Keratinocyte (primary cell): Measurements from ENCODE around the gene PRSS50. TPM values are rescaled to one million over a fixed set of nuclear protein-coding genes. Genes with fewer than 3 reads are reported as not detected.

Source experiments
- DNase-seq: peaks from one replicate; pipeline ENCODE4 v3.0.0-alpha.2; 2011; ENCODE audit warnings: low read depth, missing footprints, low spot score
- FAIRE-seq: peaks from 2 replicates; lab custom pipeline; 2011; peaks lifted over from hg19 to GRCh38; lab: Jason Lieb, UNC
- H2AFZ ChIP-seq: 2 replicates; pipeline ENCODE4 v1.6.0; 2012; ENCODE audit warnings: low read length, control low read depth, inconsistent platforms; ENCODE audit not compliant: control insufficient read depth
- H3K27ac ChIP-seq: 2 replicates; pipeline ENCODE4 v1.5.1; 2011; ENCODE audit warnings: low read length; ENCODE audit not compliant: control insufficient read depth, insufficient read depth
- H3K27me3 ChIP-seq: 3 replicates; pipeline ENCODE4 v1.6.0; 2011; ENCODE audit warnings: low read length; ENCODE audit not compliant: control insufficient read depth, insufficient read depth; ENCODE audit errors: extremely low read depth
- H3K36me3 ChIP-seq, 2 experiments: 2 replicates in 1 of 2; 3 replicates in 1 of 2; pipeline ENCODE4 v1.5.1; 2011; ENCODE audit warnings: low read length in 2 of 2, mild to moderate bottlenecking in 1 of 2; ENCODE audit not compliant: control insufficient read depth in 2 of 2, insufficient read depth in 2 of 2; ENCODE audit errors: extremely low read depth in 1 of 2
- H3K4me1 ChIP-seq: 3 replicates; pipeline ENCODE4 v1.5.1; 2011; ENCODE audit warnings: low read length; ENCODE audit not compliant: control insufficient read depth, insufficient read depth; ENCODE audit errors: extremely low read depth
- H3K4me2 ChIP-seq: 3 replicates; pipeline ENCODE4 v1.6.0; 2011; ENCODE audit warnings: low read depth, low read length; ENCODE audit not compliant: control insufficient read depth, insufficient read depth; ENCODE audit errors: extremely low read depth
- H3K4me3 ChIP-seq, 3 experiments: fragments of 200-600 bp in 1 of 3; sonication (generic) in 1 of 3; 2 replicates in 2 of 3; 3 replicates in 1 of 3; pipeline ENCODE4 v1.5.1; 2011 to 2016; ENCODE audit warnings: low read length in 3 of 3, mild to moderate bottlenecking in 3 of 3, control low read depth in 2 of 3, inconsistent platforms in 1 of 3, low read depth in 1 of 3, mixed read lengths in 1 of 3, mixed run types in 1 of 3, moderate library complexity in 1 of 3; ENCODE audit not compliant: control insufficient read depth in 2 of 3, insufficient read depth in 2 of 3; ENCODE audit errors: extremely low read depth in 1 of 3
- H3K79me2 ChIP-seq: 2 replicates; pipeline ENCODE4 v1.6.0; 2012; ENCODE audit warnings: low read length; ENCODE audit not compliant: control insufficient read depth, insufficient read depth
- H3K9ac ChIP-seq: 3 replicates; pipeline ENCODE4 v1.6.0; 2011; ENCODE audit warnings: low read length; ENCODE audit not compliant: control insufficient read depth, insufficient read depth; ENCODE audit errors: extremely low read depth
- H3K9me1 ChIP-seq: 3 replicates; pipeline ENCODE4 v1.6.0; 2011; ENCODE audit warnings: low read length; ENCODE audit not compliant: control insufficient read depth, insufficient read depth; ENCODE audit errors: extremely low read depth
- H3K9me3 ChIP-seq: 2 replicates; pipeline ENCODE4 v1.5.1; 2012; ENCODE audit warnings: low read depth, low read length; ENCODE audit not compliant: control insufficient read depth
- H4K20me1 ChIP-seq: 3 replicates; pipeline ENCODE4 v1.6.0; 2011; ENCODE audit warnings: low read length; ENCODE audit not compliant: control insufficient read depth, insufficient read depth; ENCODE audit errors: extremely low read depth
- EZH2 ChIP-seq: IDR thresholded peaks from one replicate; pipeline ENCODE4 v1.6.1; 2012; ENCODE audit warnings: inconsistent platforms, mild to moderate bottlenecking, low read length, moderate library complexity
- dilution Hi-C: fragments of 300-500 bp; cut with MboI; formaldehyde crosslinking; loops from one replicate; pipeline ENCODE4 v1.7.0; 2020; ENCODE audit warnings: low sequenced_read_pairs; ENCODE audit not compliant: extremely low pct_ligation_motif_present
- polyA plus RNA-seq, 5 experiments: library from polyadenylated mRNA; depleted of rRNA in 3 of 5; stranded (reverse) in 3 of 5; stranded (forward) in 1 of 5; unstranded in 1 of 5; fragments of >200 nt; gene quantifications; 1 replicate in 1 of 5; 2 replicates in 3 of 5; 3 replicates in 1 of 5; pipeline versions ENCODE4 v1.2.1 to v1.2.3, GENCODE V29; 2011 to 2012; ENCODE audit warnings: missing spikeins in 2 of 5, low read depth in 1 of 5, low replicate concordance in 1 of 5
- TF ChIP-seq, protein P1 (sequence below), 3 experiments: IDR thresholded peaks in 1 of 3; conservative IDR thresholded peaks in 1 of 3; optimal IDR thresholded peaks in 1 of 3; 2 replicates in 2 of 3; 3 replicates in 1 of 3; pipeline versions ENCODE3 to v1.5.1; 2011; ENCODE audit warnings: low read length in 3 of 3, mild to moderate bottlenecking in 3 of 3, moderate library complexity in 2 of 3, control low read depth in 1 of 3, inconsistent platforms in 1 of 3; ENCODE audit not compliant: insufficient read depth in 2 of 3; ENCODE audit errors: extremely low read depth in 1 of 3

The PRSS50 gene
- polyA plus RNA-seq, 1 donor (not counting 4 experiments of a cell fraction or from before 2014, with no cell fraction given): not detected

DNA sequence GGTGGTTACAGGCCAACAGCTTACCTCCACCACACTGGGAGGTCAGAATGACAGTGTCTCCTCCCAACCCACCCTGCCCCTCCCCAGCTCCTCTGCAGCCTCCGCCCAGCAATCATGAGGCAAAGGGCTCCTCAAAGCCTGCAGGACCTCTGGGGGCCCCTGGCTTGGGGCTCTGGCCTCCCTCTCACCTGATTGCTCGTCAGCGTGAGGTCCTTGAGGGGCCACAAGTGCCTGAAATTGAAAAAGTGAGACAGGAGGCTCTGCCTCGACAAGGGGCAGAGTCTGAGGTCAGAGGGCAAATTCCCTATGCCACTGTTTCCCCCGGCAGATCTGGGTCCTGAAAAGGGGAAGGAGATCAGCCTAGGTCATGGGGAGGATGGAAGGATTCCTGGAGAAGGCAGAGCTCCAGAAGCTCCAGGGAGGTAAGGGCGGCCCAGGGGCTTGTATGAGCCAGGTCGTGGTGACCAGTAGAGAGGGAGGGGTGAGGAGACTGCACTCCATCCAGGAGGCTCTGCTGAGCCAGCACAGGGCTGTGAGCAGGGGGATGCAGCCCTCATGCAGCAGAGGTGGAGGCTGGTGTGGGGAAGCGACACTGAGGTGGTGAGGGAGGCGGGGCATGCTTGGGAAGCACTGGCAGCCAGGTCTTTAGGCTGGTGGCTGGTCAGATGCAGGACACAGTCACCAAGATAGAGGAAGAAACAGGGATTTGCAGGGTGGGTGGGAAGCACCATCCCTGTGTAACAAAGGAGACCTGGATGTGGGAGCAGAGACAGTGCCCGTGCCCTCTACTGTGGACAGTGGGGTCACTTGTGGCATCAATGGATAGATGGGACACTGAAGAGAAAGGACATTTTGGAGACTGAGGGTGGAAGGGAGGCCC is 44.3 kb downstream of the PRSS50 start:
- no peak overlapping the region for H3K27ac ChIP-seq
- H3K9me3 ChIP-seq: no peaks in the 10 kb centered on the region
- H3K36me3 ChIP-seq: peaks cover 45 to 57% of the 10 kb centered on the region in 2 experiments
- H3K27me3 ChIP-seq: no peaks in the 10 kb centered on the region
- dilution Hi-C loops: no loop called here
- H3K4me2 ChIP-seq: no peak overlapping the region
- DNase-seq (no peak), FAIRE-seq (no peak)
- H3K9ac ChIP-seq: no peak overlapping the region
- no peaks in the 10 kb centered on the region for H4K20me1 ChIP-seq
- no peak overlapping the region for H3K4me3 ChIP-seq
- no peak for TF ChIP-seq EZH2
- TF ChIP-seq, protein P1, sequence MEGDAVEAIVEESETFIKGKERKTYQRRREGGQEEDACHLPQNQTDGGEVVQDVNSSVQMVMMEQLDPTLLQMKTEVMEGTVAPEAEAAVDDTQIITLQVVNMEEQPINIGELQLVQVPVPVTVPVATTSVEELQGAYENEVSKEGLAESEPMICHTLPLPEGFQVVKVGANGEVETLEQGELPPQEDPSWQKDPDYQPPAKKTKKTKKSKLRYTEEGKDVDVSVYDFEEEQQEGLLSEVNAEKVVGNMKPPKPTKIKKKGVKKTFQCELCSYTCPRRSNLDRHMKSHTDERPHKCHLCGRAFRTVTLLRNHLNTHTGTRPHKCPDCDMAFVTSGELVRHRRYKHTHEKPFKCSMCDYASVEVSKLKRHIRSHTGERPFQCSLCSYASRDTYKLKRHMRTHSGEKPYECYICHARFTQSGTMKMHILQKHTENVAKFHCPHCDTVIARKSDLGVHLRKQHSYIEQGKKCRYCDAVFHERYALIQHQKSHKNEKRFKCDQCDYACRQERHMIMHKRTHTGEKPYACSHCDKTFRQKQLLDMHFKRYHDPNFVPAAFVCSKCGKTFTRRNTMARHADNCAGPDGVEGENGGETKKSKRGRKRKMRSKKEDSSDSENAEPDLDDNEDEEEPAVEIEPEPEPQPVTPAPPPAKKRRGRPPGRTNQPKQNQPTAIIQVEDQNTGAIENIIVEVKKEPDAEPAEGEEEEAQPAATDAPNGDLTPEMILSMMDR (optimal IDR thresholded peaks at IDR 0.05 in 1 of 3, IDR thresholded peaks at IDR 0.05 in 1 of 3, conservative IDR thresholded peaks at IDR 0.05 in 1 of 3; ENCODE audit: extremely low read depth in 1 of 3, insufficient read depth in 2 of 3, low read length in 3 of 3): no peak
- H3K9me1 ChIP-seq: no peaks in the 10 kb centered on the region
- no peak overlapping the region for H2AFZ ChIP-seq
- no peaks in the 10 kb centered on the region for H3K4me1 ChIP-seq
- no peaks in the 10 kb centered on the region for H3K79me2 ChIP-seq

DNA sequence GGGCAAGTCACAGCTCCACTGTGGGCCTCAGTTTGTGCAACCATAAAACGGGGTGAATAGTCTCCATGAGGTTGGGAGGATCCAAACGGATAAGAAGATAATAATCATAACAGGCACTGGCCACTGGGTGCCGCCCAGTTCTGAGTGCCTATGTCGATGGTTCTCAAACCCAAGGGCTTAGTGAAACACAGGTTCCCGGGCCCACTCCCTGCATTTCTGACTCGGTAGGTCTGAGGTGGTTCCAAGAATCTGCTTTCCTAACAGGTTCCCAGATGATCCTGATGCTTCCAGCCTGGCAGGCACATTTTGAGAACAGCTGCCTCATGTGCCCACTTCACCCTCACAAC is 45.3 kb downstream of the PRSS50 start:
- FAIRE-seq: no peak

More for the DNA sequence above, 45.3 kb downstream of the PRSS50 start:
- H3K9me3 ChIP-seq: no peaks in the 10 kb centered on the region
- no peaks in the 10 kb centered on the region for H3K79me2 ChIP-seq
- no peak overlapping the region for H3K4me2 ChIP-seq
- H3K4me3 ChIP-seq: no peak overlapping the region
- H3K4me1 ChIP-seq: no peaks in the 10 kb centered on the region
- no peak overlapping the region for H2AFZ ChIP-seq
- H3K9me1 ChIP-seq: no peaks in the 10 kb centered on the region
- H3K27ac ChIP-seq: no peak overlapping the region
- peaks cover 35 to 49% of the 10 kb centered on the region in 2 experiments for H3K36me3 ChIP-seq
- no peaks in the 10 kb centered on the region for H4K20me1 ChIP-seq
- no peak for DNase-seq
- TF ChIP-seq, protein P1 (optimal IDR thresholded peaks at IDR 0.05 in 1 of 3, IDR thresholded peaks at IDR 0.05 in 1 of 3, conservative IDR thresholded peaks at IDR 0.05 in 1 of 3; ENCODE audit: extremely low read depth in 1 of 3, insufficient read depth in 2 of 3, low read length in 3 of 3): no peak
- TF ChIP-seq EZH2: no peak
- dilution Hi-C loops: no loop called here
- no peaks in the 10 kb centered on the region for H3K27me3 ChIP-seq
- H3K9ac ChIP-seq: no peak overlapping the region
